ENCODE measurements around the gene DPP6. TPM values are rescaled to one million over a fixed set of nuclear protein-coding genes. Genes with fewer than 3 reads are reported as not detected.

The DPP6 gene
- total RNA-seq, 1 experiment from 2014 or later, result not detected

- Histone ChIP-seq H3K27me3 (no peaks in the 10 kb centered on the region), H3K4me3 (no peak overlapping the region), H3K9me3 (no peaks in the 10 kb centered on the region), H3K36me3 (no peaks in the 10 kb centered on the region)
- no peak for DNase-seq
Measured at GRCh38 chr7:154792436-154793055, 740.3 kb downstream of the DPP6 start.

GRCh38 chr7:154794147-154794780 lies 742.1 kb downstream of the DPP6 start:
- DNase-seq, result no peak
- Histone ChIP-seq H3K36me3 (no peaks in the 10 kb centered on the region), H3K9me3 (no peaks in the 10 kb centered on the region)

GRCh38 chr7:154795014-154795413 lies 742.8 kb downstream of the DPP6 start:
- Histone ChIP-seq H3K4me3 (no peak overlapping the region), H3K36me3 (no peaks in the 10 kb centered on the region), H3K27me3 (no peaks in the 10 kb centered on the region), H3K9me3 (no peaks in the 10 kb centered on the region)
- no peak for DNase-seq

More at GRCh38 chr7:154794147-154794780, 742.1 kb downstream of the DPP6 start:
- Histone ChIP-seq H3K4me3 (no peak overlapping the region), H3K27me3 (no peaks in the 10 kb centered on the region)

- Histone ChIP-seq H3K9me3 (no peaks in the 10 kb centered on the region), H3K27me3 (no peaks in the 10 kb centered on the region), H3K4me3 (no peak overlapping the region), H3K36me3 (no peaks in the 10 kb centered on the region)
- DNase-seq, result no peak
Measured at GRCh38 chr7:154795437-154795836, 743.2 kb downstream of the DPP6 start.

- Histone ChIP-seq H3K27me3 (no peaks in the 10 kb centered on the region), H3K36me3 (no peaks in the 10 kb centered on the region), H3K4me3 (no peak overlapping the region), H3K9me3 (no peaks in the 10 kb centered on the region)
- no peak for DNase-seq
Measured at GRCh38 chr7:154804449-154804848, 752.3 kb downstream of the DPP6 start.

- H3K4me3 ChIP-seq, result no peak overlapping the region
- no peak for DNase-seq
- H3K9me3 ChIP-seq, result no peaks in the 10 kb centered on the region
- H3K27me3 ChIP-seq, result no peaks in the 10 kb centered on the region
- no peaks in the 10 kb centered on the region for H3K36me3 ChIP-seq
Measured at GRCh38 chr7:154812027-154812426, 759.8 kb downstream of the DPP6 start.

- DNase-seq, result no peak
- no peaks in the 10 kb centered on the region for H3K27me3 ChIP-seq
Measured at GRCh38 chr7:154817224-154817896, 765.2 kb downstream of the DPP6 start.

GRCh38 chr7:154827007-154827406 lies 774.8 kb downstream of the DPP6 start:
- H3K36me3 ChIP-seq, result no peaks in the 10 kb centered on the region
- no peak for DNase-seq
- H3K9me3 ChIP-seq, result no peaks in the 10 kb centered on the region
- H3K4me3 ChIP-seq, result no peak overlapping the region
- H3K27me3 ChIP-seq, result no peaks in the 10 kb centered on the region

More at GRCh38 chr7:154817224-154817896, 765.2 kb downstream of the DPP6 start:
- Histone ChIP-seq H3K4me3 (no peak overlapping the region), H3K9me3 (no peaks in the 10 kb centered on the region), H3K36me3 (no peaks in the 10 kb centered on the region)

- H3K4me3 ChIP-seq, result no peak overlapping the region
- no peaks in the 10 kb centered on the region for H3K27me3 ChIP-seq
- DNase-seq, result peak; percentile 30
- no peaks in the 10 kb centered on the region for H3K9me3 ChIP-seq
- H3K36me3 ChIP-seq, result no peaks in the 10 kb centered on the region
Measured at GRCh38 chr7:154832557-154833138, 780.5 kb downstream of the DPP6 start.

- DNase-seq, result no peak
- Histone ChIP-seq H3K9me3 (no peaks in the 10 kb centered on the region), H3K27me3 (no peaks in the 10 kb centered on the region), H3K4me3 (no peak overlapping the region), H3K36me3 (no peaks in the 10 kb centered on the region)
Measured at GRCh38 chr7:154836021-154836448, 783.8 kb downstream of the DPP6 start.

- Histone ChIP-seq H3K4me3 (no peak overlapping the region), H3K9me3 (no peaks in the 10 kb centered on the region), H3K27me3 (no peaks in the 10 kb centered on the region), H3K36me3 (no peaks in the 10 kb centered on the region)
- DNase-seq, result no peak
Measured at GRCh38 chr7:154837087-154837486, 784.9 kb downstream of the DPP6 start.

- no peaks in the 10 kb centered on the region for H3K27me3 ChIP-seq
- H3K36me3 ChIP-seq, result no peaks in the 10 kb centered on the region
- H3K9me3 ChIP-seq, result no peaks in the 10 kb centered on the region
- no peak for DNase-seq
- H3K4me3 ChIP-seq, result no peak overlapping the region
Measured at GRCh38 chr7:154837622-154838021, 785.4 kb downstream of the DPP6 start.

GRCh38 chr7:154840086-154840485 lies 787.9 kb downstream of the DPP6 start:
- Histone ChIP-seq H3K9me3 (no peaks in the 10 kb centered on the region), H3K36me3 (no peaks in the 10 kb centered on the region)
- no peak for DNase-seq

GRCh38 chr7:154841731-154842331 lies 789.6 kb downstream of the DPP6 start:
- DNase-seq, result peak; percentile 86
- no peaks in the 10 kb centered on the region for H3K36me3 ChIP-seq
- no peaks in the 10 kb centered on the region for H3K9me3 ChIP-seq
- H3K27me3 ChIP-seq, result no peaks in the 10 kb centered on the region
- H3K4me3 ChIP-seq, result no peak overlapping the region

More at GRCh38 chr7:154840086-154840485, 787.9 kb downstream of the DPP6 start:
- Histone ChIP-seq H3K4me3 (no peak overlapping the region), H3K27me3 (no peaks in the 10 kb centered on the region)

- Histone ChIP-seq H3K27me3 (no peaks in the 10 kb centered on the region), H3K4me3 (no peak overlapping the region), H3K36me3 (no peaks in the 10 kb centered on the region), H3K9me3 (no peaks in the 10 kb centered on the region)
- no peak for DNase-seq
Measured at GRCh38 chr7:154842591-154842990, 790.4 kb downstream of the DPP6 start.

GRCh38 chr7:154843670-154844237 lies 791.6 kb downstream of the DPP6 start:
- H3K27me3 ChIP-seq, result no peaks in the 10 kb centered on the region
- no peaks in the 10 kb centered on the region for H3K9me3 ChIP-seq
- no peak overlapping the region for H3K4me3 ChIP-seq
- DNase-seq, result no peak
- H3K36me3 ChIP-seq, result no peaks in the 10 kb centered on the region

GRCh38 chr7:154844499-154844898 lies 792.3 kb downstream of the DPP6 start:
- H3K4me3 ChIP-seq, result no peak overlapping the region
- no peaks in the 10 kb centered on the region for H3K36me3 ChIP-seq
- no peak for DNase-seq

More at GRCh38 chr7:154844499-154844898, 792.3 kb downstream of the DPP6 start:
- Histone ChIP-seq H3K27me3 (no peaks in the 10 kb centered on the region), H3K9me3 (no peaks in the 10 kb centered on the region)
